Stimulated activated CD4-positive, alpha-beta T cell treated with anti-CD3 and anti-CD28 coated beads, TNF-alpha, amount 100 ng/mL, for 1 hour (primary cell): Measurements from ENCODE around the gene CD72.
"Not testable (repeated sequence)": the region's sequence is repeated elsewhere in the genome, so short reads cannot be mapped to it uniquely, and the experiment has no call there.

Experiments
- DNase-seq, 3 donors: peaks; one replicate each; pipeline ENCODE4 v3.0.0-alpha.2; 2020; ENCODE audit warnings: low read depth in 3 of 3, low spot score in 1 of 3

The CD72 gene

DNA sequence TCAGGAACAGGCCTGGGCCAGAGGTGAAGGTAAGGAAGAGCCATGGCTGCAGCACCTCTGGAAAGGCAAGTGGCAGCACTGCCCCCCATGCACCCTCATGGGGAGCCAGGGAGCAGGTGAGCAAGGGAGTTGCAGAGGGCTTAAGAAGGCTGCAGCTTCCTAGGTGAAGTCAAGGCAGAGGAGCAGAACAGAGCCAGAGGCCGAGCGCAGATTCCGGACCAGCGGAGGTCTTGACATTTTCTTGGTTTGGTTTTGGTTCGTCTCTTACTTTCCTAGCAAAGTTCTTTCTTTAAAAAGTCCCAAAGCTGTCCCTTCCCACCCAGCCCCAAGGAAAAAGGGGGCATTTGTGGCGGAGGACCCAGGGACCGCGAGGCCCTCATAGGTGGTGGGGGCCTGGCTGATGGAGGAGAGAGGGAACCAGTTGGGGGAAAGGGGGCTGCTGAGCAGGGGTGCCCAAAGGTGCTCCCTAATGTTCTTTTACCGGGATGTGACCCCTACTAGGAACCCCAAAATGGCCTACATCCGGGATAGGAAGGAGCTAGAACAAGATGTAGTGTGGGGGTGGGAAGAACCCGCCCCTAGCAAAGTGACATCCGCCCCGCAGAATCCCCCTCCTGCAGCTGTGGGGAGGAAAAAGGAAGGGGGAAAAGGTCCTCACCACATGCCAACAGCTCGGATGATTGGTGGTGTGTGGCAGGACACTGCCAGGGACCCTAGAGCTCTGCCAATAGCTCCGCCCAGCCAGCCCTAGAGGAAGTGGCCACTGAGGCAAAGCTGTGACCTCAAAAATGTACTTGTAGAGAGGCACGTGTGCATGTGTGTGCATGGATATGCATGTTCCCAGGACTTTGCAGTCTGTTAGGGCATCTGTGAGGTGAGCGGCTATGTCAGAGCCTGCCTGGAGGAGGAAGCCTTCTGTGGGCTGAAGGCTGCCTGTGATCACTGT is 914 bp upstream of the CD72 start:
- no peak for DNase-seq

DNA sequence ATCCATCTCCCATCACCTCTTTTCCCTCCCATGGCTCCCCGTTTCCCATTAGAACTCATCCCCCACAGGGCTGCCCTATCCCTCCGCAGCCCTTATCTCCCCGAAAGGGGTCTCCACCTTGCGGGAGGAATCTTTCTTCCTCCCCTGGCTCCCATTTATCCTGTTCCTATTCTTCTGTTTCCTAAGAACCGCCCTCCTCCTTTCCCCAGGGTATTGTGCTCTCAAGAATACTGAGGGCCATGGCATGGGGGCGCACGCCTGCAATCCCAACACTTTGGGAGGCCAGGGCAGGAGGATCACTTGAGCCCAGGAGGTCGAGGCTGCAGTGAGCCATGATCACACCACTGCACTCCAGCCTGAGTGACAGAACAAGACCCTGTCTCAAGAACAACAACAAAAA is 665 bp downstream of the CD72 start:
- no peak for DNase-seq

DNA sequence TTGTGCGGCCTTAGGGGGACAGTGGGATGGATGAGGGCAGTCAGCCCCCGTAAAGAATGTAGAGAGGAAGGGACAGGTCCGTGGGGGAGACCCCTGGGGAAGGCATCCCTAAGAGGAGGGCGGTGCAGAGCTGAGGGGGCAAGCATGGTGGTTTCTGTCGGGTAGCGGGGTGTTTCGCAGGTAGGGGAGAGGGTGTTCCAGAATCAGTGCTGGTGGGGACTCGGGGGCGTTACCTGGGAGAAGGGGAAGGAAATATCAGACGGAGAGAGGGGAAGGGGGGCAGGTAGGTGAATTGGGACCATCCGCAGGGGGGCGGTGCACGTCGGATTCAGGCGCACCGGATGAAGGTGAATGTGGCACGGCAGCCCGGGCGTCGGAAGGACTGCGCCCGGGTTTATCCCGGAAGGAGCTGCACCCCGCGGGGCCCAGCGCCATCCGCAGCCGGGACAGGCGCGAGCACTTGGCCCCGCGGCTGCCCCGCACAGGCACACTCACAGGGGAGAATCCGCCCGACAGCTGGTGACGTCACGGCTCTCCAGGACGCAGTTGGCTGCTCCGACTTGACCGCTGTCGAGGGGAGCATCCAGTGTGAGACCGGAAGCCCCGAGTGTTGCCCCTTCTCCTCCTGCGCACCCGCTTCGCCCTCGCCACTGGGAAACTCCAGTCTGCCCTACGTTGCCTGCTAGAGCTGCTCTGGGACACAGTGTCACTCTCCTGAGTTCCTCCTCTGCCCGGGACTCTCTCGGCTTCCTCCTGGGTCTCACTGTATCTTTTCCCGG is 1.3 kb downstream of the CD72 start:
- peak; percentile 19 to 42 (median 31) for DNase-seq

DNA sequence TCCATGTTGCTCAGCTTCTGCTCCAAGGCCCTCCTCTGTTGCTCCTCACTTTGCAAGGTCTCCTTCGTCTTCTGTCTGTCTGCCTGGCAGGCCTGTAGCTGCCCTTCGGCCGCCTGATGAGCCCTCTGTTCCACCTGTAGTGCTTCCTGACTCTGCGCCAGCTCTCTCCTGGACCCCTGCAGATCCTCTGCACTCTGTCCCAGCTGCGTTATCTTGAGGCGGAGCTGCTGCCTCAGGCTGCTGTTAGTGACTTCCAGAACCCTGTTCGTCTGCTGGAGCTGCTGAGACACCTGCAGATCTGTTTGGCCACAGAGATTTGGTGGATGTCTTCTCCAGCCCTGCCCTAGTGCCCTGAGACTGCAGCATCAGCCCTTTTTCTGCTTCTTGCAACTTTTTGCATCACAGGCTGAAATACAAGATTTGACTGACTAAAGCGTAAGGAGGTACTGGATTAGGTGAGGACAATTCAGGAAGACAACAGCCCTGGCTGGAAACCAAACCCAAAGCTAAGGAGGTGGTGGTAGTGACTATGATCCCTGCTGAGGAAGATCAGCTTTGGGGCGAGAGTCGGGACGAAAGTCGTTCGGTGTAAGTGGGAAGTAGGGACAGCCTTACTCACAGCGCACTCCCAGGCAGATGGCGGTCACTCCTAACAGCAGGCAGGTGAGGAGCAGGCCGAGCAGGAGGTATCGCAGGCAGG is 2.1 kb downstream of the CD72 start:
- no peak for DNase-seq

DNA sequence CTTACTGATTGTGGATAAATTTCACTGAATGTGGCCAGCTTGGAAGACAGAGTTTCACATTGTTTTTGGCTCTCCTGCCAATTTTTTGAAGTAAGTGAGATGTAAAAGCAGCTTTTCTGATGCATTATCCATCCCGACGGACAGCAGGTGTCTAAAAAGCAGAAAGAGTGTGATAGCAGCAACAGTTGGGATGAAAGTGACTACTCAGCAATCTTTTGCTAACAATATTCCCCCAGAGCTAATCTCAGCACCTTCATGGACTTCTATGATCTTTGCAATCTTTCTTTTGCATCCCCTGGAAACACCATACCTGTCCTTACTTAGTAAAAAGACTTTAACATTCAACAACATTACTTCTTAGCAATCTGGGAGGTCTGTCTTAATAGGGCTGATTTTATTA is 5.4 kb downstream of the CD72 start:
- DNase-seq, result no peak

DNA sequence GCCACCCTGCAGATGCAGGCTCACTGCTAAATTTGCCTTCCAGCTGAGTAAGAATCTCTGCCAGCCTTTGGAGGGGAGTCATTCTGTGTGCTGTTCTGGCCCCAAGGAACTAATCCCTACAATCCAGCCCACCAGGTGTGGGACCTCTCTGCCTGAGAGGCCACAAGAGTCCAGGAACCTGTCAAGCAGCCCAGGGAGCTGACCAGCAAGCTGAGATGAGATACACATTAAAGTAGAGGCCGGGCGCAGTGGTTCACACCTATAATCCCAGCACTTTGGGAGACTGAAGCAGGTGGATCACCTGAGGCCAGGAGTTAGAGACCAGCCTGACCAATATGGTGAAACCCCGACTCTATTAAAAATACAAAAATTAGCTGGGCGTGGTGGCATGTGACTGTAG is 6.1 kb downstream of the CD72 start:
- DNase-seq, result not testable (repeated sequence)

DNA sequence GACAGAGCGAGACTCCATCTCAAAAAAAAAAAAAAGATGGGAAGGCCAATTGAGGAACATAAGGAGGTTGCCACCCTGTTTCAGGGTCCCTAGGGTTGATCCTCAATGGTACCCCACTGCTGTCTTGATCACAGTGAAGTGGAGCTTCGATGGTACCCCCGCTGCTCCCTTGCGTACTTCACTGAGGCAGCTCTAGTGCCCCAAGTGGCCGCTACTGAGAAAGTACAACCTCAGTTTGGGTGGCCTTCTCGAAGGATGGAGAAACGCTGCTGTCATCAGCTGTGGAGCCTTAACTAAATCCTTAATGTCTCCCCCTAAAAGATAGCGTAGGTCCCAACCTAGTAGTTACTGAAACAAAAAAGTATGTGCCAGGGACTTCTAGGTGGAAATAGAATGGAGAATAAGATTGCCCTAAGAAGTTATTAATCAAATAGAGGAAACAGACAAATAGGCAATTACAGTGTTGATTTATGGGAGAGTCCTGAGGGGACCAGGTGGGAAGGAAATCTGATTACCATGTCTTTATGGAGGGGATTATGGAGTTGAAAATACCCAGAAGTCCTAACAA is 6.9 kb downstream of the CD72 start:
- DNase-seq, result peak; percentile 21 to 30 (median 27)

DNA sequence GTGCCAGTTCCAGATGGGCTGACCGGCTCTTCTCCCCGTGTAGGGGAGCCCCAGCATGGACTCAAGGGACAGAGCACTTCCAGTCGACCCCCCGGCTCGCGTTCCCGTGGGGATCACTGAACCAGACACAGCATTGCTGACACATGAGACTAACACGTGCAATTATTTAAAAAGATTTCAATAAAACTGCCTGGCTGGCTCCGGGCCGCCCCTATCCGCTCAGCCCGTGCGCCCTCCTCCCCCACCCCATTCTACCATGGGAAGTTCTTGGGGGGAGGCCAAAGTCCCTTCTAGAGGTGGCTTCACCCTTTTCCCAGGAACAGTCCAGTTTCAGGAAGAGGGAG is 8.4 kb downstream of the CD72 start:
- DNase-seq, result no peak

DNA sequence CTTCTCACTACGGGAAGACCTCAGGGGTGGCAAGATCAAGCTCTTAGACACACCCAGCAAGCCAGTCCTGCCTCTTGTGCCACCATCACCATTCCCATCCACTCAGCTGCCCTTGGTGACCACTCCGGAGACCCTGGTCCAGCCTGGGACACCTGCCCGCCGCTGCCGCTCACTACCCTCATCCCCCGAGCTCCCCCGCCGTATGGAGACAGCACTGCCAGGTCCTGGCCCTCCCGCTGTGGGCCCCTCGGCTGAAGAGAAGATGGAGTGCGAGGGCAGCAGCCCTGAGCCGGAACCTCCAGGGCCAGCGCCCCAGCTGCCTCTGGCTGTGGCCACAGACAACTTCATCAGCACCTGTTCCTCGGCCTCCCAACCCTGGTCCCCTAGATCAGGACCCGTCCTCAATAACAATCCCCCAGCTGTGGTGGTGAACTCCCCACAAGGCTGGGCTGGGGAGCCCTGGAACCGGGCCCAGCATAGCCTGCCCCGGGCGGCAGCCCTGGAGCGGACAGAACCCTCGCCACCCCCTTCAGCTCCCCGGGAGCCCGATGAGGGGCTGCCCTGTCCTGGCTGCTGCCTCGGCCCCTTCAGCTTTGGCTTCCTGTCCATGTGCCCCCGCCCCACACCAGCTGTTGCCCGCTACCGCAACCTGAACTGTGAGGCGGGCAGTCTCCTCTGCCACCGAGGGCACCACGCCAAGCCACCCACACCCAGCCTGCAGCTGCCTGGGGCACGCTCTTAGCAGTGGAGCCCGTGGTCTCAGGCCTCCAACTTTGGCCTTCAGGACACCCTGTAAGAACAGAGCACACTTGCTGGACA is 9.0 kb downstream of the CD72 start:
- DNase-seq, result no peak

DNA sequence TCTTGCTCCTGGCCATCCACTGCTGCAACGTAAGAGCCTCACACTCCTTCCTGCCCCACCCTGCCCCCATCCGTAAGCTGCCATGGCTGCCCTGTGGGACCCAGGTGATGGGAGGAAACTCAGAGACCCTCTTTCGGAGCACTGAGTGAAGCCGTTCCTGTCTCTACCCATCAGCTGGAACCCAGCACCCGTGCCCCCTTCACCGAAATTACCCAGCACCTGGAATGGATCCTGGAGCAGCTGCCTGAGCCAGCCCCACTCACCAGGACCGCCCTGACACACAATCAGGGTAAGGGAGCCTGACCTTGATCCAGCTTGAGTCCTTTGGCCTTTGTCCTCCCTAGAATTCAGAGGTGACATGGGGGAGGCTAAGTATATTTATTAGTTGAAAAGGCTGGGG is 10.0 kb downstream of the CD72 start:
- no peak for DNase-seq

DNA sequence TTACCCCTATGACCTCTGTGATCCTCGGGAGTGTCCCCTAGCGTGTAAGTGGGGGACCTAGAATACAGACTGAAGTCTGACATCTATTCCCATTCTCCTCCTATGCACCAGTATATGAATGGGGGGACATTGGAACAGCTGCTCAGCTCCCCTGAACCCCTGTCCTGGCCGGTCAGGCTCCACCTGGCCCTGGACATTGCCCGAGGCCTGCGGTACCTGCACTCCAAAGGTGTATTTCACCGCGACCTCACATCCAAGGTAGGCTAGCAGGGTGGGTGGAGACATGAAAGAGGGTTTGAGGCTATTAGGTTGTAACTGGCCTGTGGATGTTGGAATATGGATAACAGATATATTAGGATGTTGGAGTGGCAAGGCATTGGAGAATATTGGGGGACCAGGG is 11.5 kb downstream of the CD72 start:
- no peak for DNase-seq

DNA sequence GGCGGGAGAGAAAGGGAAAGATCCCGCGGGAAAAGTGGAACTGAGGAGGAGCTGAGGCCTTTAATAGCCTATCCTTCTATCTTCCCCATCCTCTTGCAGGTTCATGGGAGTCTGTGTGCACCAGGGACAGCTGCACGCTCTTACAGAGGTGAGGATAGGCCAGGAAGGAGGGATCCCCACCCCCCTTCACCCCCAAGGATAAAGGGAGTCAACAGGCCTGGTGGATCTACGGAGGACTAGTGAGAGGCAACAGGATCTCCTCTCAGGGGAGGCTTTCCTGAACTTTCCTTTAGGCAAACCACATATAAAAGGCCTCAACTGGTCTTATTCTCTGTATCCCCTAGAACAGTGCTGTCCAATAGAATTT is 12.1 kb downstream of the CD72 start:
- DNase-seq, result no peak

DNA sequence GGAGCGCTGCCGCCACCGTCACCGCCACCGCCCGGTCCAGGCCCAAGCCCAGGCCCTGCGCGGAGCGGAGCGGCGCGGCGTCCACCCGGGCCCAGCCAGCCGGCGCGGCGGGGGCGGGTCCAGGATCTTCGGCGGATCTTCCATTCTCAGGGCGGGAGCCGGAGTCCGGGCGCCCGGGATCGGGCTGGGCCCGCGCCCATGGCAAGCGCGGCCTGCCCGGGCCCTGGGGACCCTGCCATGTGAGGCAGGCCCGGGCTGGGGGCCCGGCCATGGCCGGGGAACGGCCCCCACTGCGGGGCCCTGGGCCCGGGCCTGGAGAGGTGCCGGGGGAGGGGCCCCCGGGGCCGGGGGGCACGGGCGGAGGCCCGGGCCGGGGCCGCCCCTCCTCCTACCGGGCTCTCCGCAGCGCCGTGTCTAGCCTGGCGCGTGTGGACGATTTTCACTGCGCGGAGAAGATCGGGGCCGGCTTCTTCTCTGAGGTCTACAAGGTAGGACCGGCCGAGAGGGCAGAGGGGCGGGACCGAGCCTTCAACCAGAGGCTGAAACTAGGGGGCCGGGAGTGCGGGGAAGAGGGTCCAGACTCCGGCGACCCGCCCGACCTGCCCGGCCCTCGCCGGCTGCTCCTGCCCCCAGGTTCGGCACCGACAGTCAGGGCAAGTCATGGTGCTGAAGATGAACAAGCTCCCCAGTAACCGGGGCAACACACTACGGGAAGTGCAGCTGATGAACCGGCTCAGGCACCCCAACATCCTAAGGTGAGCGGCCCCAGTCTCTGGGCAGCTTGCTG is 12.7 kb downstream of the CD72 start:
- DNase-seq, result peak in 1 of 3 donors; percentile 16

DNA sequence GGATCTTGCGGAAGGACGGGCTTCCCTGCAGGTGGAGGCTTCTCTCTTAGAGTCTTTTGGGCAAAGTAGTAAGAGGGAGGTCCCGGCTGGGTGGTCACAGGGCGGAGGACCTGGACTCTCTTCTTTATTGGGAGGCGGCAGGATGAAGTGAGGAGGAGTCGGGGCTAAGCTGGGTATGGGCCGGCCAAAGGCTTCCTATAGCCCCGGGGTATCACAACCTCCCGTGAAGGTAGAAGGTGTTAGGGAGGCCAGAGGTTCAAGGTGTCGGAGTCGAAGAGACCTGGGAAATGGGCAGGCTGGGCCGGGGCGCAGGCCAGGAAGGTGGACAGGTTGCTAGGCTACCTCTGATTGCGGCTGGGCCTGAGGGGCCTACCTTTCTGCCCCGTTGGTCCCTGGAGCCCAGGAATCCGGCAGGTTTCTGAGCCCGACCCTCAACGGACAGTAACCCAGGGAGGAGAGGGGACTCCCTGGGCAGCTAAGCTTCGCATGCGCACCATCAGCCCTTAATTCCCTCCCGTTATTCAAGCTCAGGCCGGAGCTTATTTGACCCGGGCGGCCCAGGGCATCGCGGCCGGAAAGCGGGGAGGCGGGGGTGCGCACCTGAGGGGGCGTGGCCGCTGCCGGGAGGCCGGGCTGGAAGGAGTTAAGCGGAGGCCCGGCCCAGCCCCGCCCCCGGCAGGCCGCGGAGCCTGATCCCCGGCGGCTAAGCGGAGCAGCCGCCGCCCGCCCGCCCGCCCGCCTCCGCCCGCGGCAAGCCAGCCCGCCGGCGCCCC is 13.4 kb downstream of the CD72 start, which contains the start of gene TESK1:
TSS of gene TESK1 (plus strand) at position 685 of the 773 bp plus-strand sequence. CDS start 358 bp downstream, outside the sequence.
- DNase-seq, result peak; percentile 50 to 71 (median 58)

DNA sequence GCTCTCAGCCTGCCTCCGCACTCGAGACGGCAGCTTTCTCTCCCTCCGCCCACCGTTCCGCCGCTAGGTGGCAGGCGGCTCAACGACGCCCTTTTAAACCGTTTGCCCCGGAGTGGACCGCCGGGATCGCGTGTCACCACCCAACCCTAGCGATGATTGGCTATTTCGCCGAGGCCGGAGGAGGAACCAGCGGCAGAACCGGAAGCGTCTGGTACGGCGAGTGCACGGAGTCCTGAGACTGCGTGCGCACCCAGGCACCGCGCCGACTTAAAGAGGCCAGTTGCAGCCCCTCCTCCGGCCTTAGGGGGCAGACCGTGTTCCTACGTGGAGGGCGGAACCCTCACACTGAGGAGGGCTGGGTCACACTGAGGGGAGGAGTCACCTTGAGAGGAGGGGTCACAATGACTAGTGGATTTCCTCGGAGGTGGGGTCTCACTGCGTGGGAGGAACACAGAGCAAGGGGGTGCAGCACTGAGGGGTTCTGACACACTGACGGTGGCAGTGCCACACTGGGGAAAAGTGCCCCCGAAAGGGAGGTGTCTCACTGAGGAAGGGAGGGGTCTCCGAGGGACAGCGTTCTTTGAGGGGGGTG is 14.1 kb downstream of the CD72 start:
- peak; percentile 95 to 98 (median 98) for DNase-seq

DNA sequence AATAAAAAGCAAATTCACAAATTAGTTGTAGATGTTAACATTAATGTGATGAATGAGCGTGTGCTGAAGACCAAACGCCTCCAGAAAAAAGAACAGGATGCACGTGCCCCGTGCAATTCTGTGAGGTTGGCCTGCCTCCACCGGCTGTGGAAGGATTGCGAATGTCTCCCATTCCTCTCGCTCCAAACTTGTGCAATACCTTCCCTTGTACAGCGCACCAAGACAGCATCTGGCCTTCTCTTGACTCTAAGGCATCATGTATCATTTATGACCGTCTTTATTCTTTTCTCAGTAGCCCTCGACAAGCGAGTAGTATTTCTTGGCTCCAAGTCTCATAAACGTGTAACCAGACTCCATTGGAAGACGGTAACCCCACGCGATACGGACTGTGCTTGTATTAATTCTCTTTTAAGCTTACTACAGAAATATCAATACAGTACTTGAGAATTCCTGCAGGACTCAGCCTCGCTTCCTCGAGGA is 14.7 kb downstream of the CD72 start:
- DNase-seq, result no peak

DNA sequence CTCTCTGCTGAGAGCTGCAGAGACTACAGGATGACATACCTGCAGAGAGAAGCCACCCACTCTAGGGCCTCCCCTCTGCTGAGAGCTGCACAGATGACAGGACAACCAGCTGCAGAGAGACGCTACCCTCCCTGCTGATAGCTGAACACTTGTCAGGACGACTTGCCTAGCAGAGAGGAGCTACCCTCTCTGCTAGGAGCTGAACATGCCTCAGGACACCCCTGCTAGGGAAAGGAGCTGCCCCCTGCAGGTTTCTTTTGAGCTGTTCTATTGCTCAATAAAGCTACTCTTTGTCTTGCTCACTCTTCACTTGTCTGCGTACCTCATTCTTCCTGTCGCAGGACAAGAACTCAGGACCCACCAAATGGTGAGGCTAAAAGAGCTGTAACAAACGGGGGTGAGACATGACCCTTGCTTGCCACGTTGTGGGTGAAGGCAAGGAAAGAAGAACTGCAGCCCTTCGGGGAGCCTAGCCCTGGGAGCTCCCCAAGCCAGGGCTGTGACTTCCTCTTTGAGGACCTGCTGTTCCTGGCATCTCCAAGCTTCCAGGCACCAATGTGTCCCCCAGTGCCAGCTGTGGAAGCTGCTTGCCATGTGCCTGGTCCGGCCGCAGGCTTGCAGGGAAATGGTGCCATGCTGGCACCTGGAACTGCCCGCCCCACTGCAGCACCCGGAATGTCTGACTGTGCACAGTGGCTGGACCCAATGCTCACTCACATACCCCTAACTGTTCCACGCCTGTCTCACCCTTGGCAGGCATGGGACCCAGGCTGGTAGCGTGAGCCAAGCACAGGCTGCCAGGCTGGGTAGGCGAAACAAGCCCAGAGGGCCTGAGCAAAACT is 18.2 kb downstream of the CD72 start:
- DNase-seq, result no peak
